H9 (cell line): ENCODE measurements around the gene KRTAP1-5. TPM values are rescaled to one million over a fixed set of nuclear protein-coding genes. Genes with fewer than 3 reads are reported as not detected.
"Not testable (repeated sequence)": the region's sequence is repeated elsewhere in the genome, so short reads cannot be mapped to it uniquely, and the experiment has no call there.

Source experiments
- DNase-seq: peaks from one replicate; pipeline ENCODE4 v3.0.0-alpha.2; 2017
- H2AFZ ChIP-seq: one replicate; pipeline ENCODE4 v1.6.1; 2013; ENCODE audit warnings: mild to moderate bottlenecking, low read length, control low read depth, moderate library complexity
- H2AK5ac ChIP-seq: 2 replicates; pipeline ENCODE4 v1.6.1; 2013; ENCODE audit warnings: low read length, control low read depth, mixed read lengths; ENCODE audit not compliant: insufficient read length
- H2BK120ac ChIP-seq: one replicate; pipeline ENCODE4 v1.6.1; 2013; ENCODE audit warnings: low read depth, mild to moderate bottlenecking, low read length, control low read depth, inconsistent platforms; ENCODE audit not compliant: poor library complexity, severe bottlenecking
- H2BK12ac ChIP-seq: 2 replicates; pipeline ENCODE4 v1.6.1; 2013; ENCODE audit warnings: low read length, control low read depth, mixed read lengths, low read depth; ENCODE audit not compliant: insufficient read length
- H2BK15ac ChIP-seq: 2 replicates; pipeline ENCODE4 v1.6.1; 2013; ENCODE audit warnings: low read depth, low read length, control low read depth
- H2BK20ac ChIP-seq: one replicate; pipeline ENCODE4 v1.6.1; 2013; ENCODE audit warnings: low read depth, mild to moderate bottlenecking, low read length, control low read depth, inconsistent platforms; ENCODE audit not compliant: poor library complexity, severe bottlenecking
- H2BK5ac ChIP-seq: 2 replicates; pipeline ENCODE4 v1.6.1; 2013; ENCODE audit warnings: low read length, control low read depth, mixed read lengths; ENCODE audit not compliant: insufficient read length
- H3K14ac ChIP-seq: 2 replicates; pipeline ENCODE4 v1.6.1; 2013; ENCODE audit warnings: low read length, control low read depth; ENCODE audit not compliant: insufficient read depth
- H3K18ac ChIP-seq: 2 replicates; pipeline ENCODE4 v1.6.1; 2013; ENCODE audit warnings: low read depth, mild to moderate bottlenecking, mixed read lengths, low read length, control low read depth; ENCODE audit not compliant: insufficient read length
- H3K23ac ChIP-seq: 2 replicates; pipeline ENCODE4 v1.6.1; 2013; ENCODE audit warnings: low read length, control low read depth, mixed read lengths, low read depth; ENCODE audit not compliant: insufficient read length
- H3K23me2 ChIP-seq: 2 replicates; pipeline ENCODE4 v1.6.1; 2013; ENCODE audit warnings: low read depth, mild to moderate bottlenecking, mixed read lengths, low read length, control low read depth; ENCODE audit not compliant: insufficient read length, poor library complexity, severe bottlenecking
- H3K27ac ChIP-seq: 2 replicates; pipeline ENCODE4 v1.5.1; 2013; ENCODE audit warnings: low read length, control low read depth, mixed read lengths, low read depth; ENCODE audit not compliant: insufficient read length
- H3K27me3 ChIP-seq: 2 replicates; pipeline ENCODE4 v1.6.1; 2013; ENCODE audit warnings: low read length, control low read depth, inconsistent platforms; ENCODE audit not compliant: insufficient read depth
- H3K4ac ChIP-seq: 2 replicates; pipeline ENCODE4 v1.6.1; 2013; ENCODE audit warnings: low read depth, mild to moderate bottlenecking, control low read depth, inconsistent platforms, low read length, moderate library complexity
- H3K4me1 ChIP-seq: 2 replicates; pipeline ENCODE4 v1.6.1; 2013; ENCODE audit warnings: low read length, control low read depth, inconsistent platforms; ENCODE audit not compliant: insufficient read depth
- H3K4me2 ChIP-seq: 2 replicates; pipeline ENCODE4 v1.6.1; 2013; ENCODE audit warnings: low read length, control low read depth, mixed read lengths; ENCODE audit not compliant: insufficient read length, insufficient read depth
- H3K56ac ChIP-seq: 2 replicates; pipeline ENCODE4 v1.6.1; 2013; ENCODE audit warnings: low read depth, mild to moderate bottlenecking, mixed read lengths, low read length, control low read depth; ENCODE audit not compliant: insufficient read length
- H3K79me1 ChIP-seq: 2 replicates; pipeline ENCODE4 v1.6.1; 2013; ENCODE audit warnings: low read depth, mild to moderate bottlenecking, moderate library complexity, low read length, control low read depth, inconsistent platforms; ENCODE audit not compliant: insufficient read depth, poor library complexity, severe bottlenecking
- H3K79me2 ChIP-seq: 2 replicates; pipeline ENCODE4 v1.6.1; 2013; ENCODE audit warnings: low read length, control low read depth, inconsistent platforms; ENCODE audit not compliant: insufficient read depth
- H3K9ac ChIP-seq: 2 replicates; pipeline ENCODE4 v1.6.1; 2013; ENCODE audit warnings: low read length, control low read depth, mixed read lengths; ENCODE audit not compliant: insufficient read length; ENCODE audit errors: extremely low read depth
- H3K9me3 ChIP-seq: one replicate; pipeline ENCODE4 v1.6.1; 2013; ENCODE audit warnings: low read depth, low read length, inconsistent platforms; ENCODE audit not compliant: control insufficient read depth
- H3T11ph ChIP-seq: one replicate; pipeline ENCODE4 v1.6.1; 2013; ENCODE audit warnings: mild to moderate bottlenecking, low read length, control low read depth, inconsistent platforms
- H4K20me1 ChIP-seq: one replicate; pipeline ENCODE4 v1.6.1; 2013; ENCODE audit not compliant: control insufficient read depth, insufficient read length, insufficient read depth
- H4K5ac ChIP-seq: 2 replicates; pipeline ENCODE4 v1.6.1; 2013; ENCODE audit warnings: low read depth, mild to moderate bottlenecking, mixed read lengths, low read length, control low read depth; ENCODE audit not compliant: insufficient read length
- H4K8ac ChIP-seq: replicated peaks from 2 replicates; pipeline ENCODE4 v1.6.1; 2013; ENCODE audit warnings: low read length, control low read depth, mixed read lengths, low read depth; ENCODE audit not compliant: insufficient read length
- H4K91ac ChIP-seq: 2 replicates; pipeline ENCODE4 v1.6.1; 2013; ENCODE audit warnings: low read depth, mild to moderate bottlenecking, moderate library complexity, mixed read lengths, low read length, control low read depth; ENCODE audit not compliant: insufficient read length
- H3K27ac Mint-ChIP-seq, 3 experiments: 2 replicates in 2 of 3; 3 replicates in 1 of 3; pipeline ENCODE4 v1.8.0; 2020 to 2021; ENCODE audit warnings: mixed read lengths in 3 of 3, mild to moderate bottlenecking in 1 of 3, moderate library complexity in 1 of 3
- H3K27me3 Mint-ChIP-seq: 2 replicates; pipeline ENCODE4 v1.8.0; 2021; ENCODE audit warnings: low read depth, mild to moderate bottlenecking, moderate library complexity, mixed read lengths
- H3K36me3 Mint-ChIP-seq, 3 experiments: 2 replicates in 2 of 3; 3 replicates in 1 of 3; pipeline ENCODE4 v1.8.0; 2020 to 2021; ENCODE audit warnings: low read depth in 3 of 3, mixed read lengths in 3 of 3; ENCODE audit not compliant: insufficient read depth in 1 of 3
- H3K4me1 Mint-ChIP-seq, 2 experiments: 2 replicates each; pipeline ENCODE4 v1.8.0; 2020; ENCODE audit warnings: mixed read lengths in 2 of 2
- H3K4me3 Mint-ChIP-seq, 2 experiments: 2 replicates in 1 of 2; 3 replicates in 1 of 2; pipeline ENCODE4 v1.8.0; 2020 to 2021; ENCODE audit warnings: mild to moderate bottlenecking in 2 of 2, mixed read lengths in 2 of 2, moderate library complexity in 1 of 2
- H3K9me3 Mint-ChIP-seq, 2 experiments: 2 replicates in 1 of 2; 3 replicates in 1 of 2; pipeline ENCODE4 v1.8.0; 2020; ENCODE audit warnings: mild to moderate bottlenecking in 2 of 2, mixed read lengths in 2 of 2, moderate library complexity in 1 of 2
- CTCF ChIP-seq: fragments of 200-600 bp; sonication (generic); conservative IDR thresholded peaks from 3 replicates; pipeline ENCODE4 v1.8.0; 2021; ENCODE audit warnings: antibody characterized with exemption, mild to moderate bottlenecking
- WGBS: extraction: QIAGEN DNeasy Blood & Tissue Kit; methylation state at CpG from one replicate; pipeline ENCODE4 v1.1.7; 2013; ENCODE audit warnings: missing lambda C conversion rate, low lambda C conversion rate, mixed read lengths; ENCODE audit not compliant: insufficient read length; ENCODE audit errors: extremely low coverage; 5-methylcytosine and 5-hydroxymethylcytosine counted together
- total RNA-seq: library from RNA; stranded (reverse); gene quantifications from 2 replicates; pipeline ENCODE4 v1.2.1, GENCODE V29; 2021

KRTAP1-5 gene
- total RNA-seq, 1 experiment from 2014 or later, result not detected

GRCh38 chr17:41042953-41043352 lies 15.9 kb upstream of the KRTAP1-5 start:
- no peak overlapping the region for H2BK15ac ChIP-seq
- H3K9ac ChIP-seq, result no peak overlapping the region
- no peak overlapping the region for H2AK5ac ChIP-seq
- no peaks in the 10 kb centered on the region; a peak in 2 of 5 replicates for H3K9me3 Mint-ChIP-seq
- WGBS, result no CpG with 5 or more reads among the region's 1 CpG
- no peaks in the 10 kb centered on the region for H3K9me3 ChIP-seq
- no peak overlapping the region for H3T11ph ChIP-seq
- no peak overlapping the region for H3K56ac ChIP-seq
- no peak overlapping the region for H3K4me3 Mint-ChIP-seq
- H4K91ac ChIP-seq, result no peak overlapping the region
- H3K23me2 ChIP-seq, result no peaks in the 10 kb centered on the region
- no peak overlapping the region for H2BK20ac ChIP-seq
- H3K27me3 ChIP-seq, result no peaks in the 10 kb centered on the region
- no peak overlapping the region for H3K4ac ChIP-seq
- H4K20me1 ChIP-seq, result no peaks in the 10 kb centered on the region
- no peak overlapping the region for H3K27ac ChIP-seq
- no peak overlapping the region for H4K5ac ChIP-seq
- TF ChIP-seq CTCF, result no peak
- H2BK12ac ChIP-seq, result no peak overlapping the region
- H4K8ac ChIP-seq, result no peak overlapping the region
- no peak overlapping the region for H3K23ac ChIP-seq
- H2AFZ ChIP-seq, result no peak overlapping the region
- H3K14ac ChIP-seq, result no peak overlapping the region
- H2BK120ac ChIP-seq, result no peak overlapping the region
- H3K27me3 Mint-ChIP-seq, result no peaks in the 10 kb centered on the region
- H3K36me3 Mint-ChIP-seq, result no peaks in the 10 kb centered on the region; a peak in 1 of 7 replicates
- DNase-seq, result no peak
- no peaks in the 10 kb centered on the region for H3K79me1 ChIP-seq
- peaks cover 23 to 26% of the 10 kb centered on the region in 2 experiments for H3K4me1 Mint-ChIP-seq
- H3K18ac ChIP-seq, result no peak overlapping the region
- H2BK5ac ChIP-seq, result no peak overlapping the region
- H3K4me1 ChIP-seq, result no peaks in the 10 kb centered on the region; the same call in 1 of the 2 replicates
- no peaks in the 10 kb centered on the region for H3K79me2 ChIP-seq
- H3K27ac Mint-ChIP-seq, result no peak overlapping the region
- no peak overlapping the region for H3K4me2 ChIP-seq

DNA sequence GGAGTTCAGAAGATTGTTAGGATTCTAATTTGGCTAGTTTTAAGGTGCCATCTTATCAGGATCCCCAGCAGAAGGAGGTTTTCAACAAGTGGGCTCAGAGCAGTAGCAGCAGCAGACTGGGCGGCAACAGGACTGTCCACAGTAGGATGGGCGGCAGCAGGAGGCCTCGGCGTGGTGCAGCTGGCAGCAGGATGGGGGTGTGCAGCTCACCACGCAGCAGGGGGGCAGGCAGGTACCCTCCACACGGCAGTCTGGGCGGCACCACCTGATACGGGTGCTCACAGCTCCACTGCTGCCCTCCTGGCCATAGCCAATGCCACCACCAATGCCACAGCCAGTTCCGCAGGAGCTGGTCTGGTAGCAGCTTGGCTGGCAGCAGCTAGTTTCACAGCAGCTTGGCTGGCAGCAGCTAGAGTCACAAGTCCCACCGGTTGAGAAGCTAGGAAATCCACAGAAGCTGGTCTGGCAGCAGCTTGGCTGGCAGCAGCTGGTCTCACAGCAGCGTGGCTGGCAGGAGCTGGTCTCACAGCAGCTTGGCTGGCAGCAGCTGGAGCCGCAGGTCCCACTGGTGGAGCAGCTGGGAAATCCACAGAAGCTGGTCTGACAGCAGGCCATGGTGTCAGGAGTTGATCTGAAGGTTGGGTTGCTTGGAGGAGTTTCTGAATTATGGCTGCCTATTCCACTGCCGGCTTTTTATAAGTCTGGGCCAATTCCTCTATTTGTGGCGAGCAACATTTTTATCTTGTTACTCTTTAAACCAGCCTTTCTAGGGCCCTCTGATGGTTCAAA lies 14.0 kb upstream of the KRTAP1-5 start, which contains the start of gene KRTAP1-1:
TSS of gene KRTAP1-1 (minus strand) at position 668 of the 789 bp plus-strand sequence. CDS start at position 615, 53 bp downstream.
- not testable (repeated sequence) for DNase-seq, H3T11ph ChIP-seq, H3K23me2 ChIP-seq, H3K9me3 ChIP-seq, H3K79me1 ChIP-seq, H3K9me3 Mint-ChIP-seq, H2BK15ac ChIP-seq, H4K8ac ChIP-seq, H3K27me3 Mint-ChIP-seq, H3K4ac ChIP-seq, H3K4me3 Mint-ChIP-seq, H2BK12ac ChIP-seq, H3K56ac ChIP-seq, H2AFZ ChIP-seq, H3K18ac ChIP-seq, H2BK120ac ChIP-seq, H4K20me1 ChIP-seq, H3K9ac ChIP-seq, H2BK5ac ChIP-seq, H3K27ac Mint-ChIP-seq, H3K27ac ChIP-seq, H3K36me3 Mint-ChIP-seq, H4K5ac ChIP-seq, H3K23ac ChIP-seq, H3K4me1 ChIP-seq, H2BK20ac ChIP-seq, H2AK5ac ChIP-seq, H3K79me2 ChIP-seq, H3K4me2 ChIP-seq, H3K27me3 ChIP-seq, H4K91ac ChIP-seq
- peaks cover 33 to 34% of the 10 kb centered on the region in 2 experiments for H3K4me1 Mint-ChIP-seq
- no CpG with 5 or more reads among the region's 14 CpGs for WGBS
- H3K14ac ChIP-seq, result 0 out of 2 replicates have a peak within 1 kb of the TSS, but pooled peaks have one; percentile 71
